Brain microvascular endothelial cell (primary cell): ENCODE data around the gene PRKCQ.

Source experiments
- DNase-seq: peaks from one replicate; pipeline ENCODE4 v3.0.0-alpha.2; 2020
- H3K27ac ChIP-seq: fragments of 250-450 bp; sonication (Bioruptor Pico); 2 replicates; pipeline ENCODE4 v1.5.1; 2020; ENCODE audit warnings: mild to moderate bottlenecking, moderate library complexity
- H3K27me3 ChIP-seq: fragments of 250-450 bp; sonication (Bioruptor Pico); replicated peaks from 2 replicates; pipeline ENCODE4 v1.5.1; 2020; ENCODE audit warnings: mild to moderate bottlenecking
- H3K36me3 ChIP-seq: fragments of 250-450 bp; sonication (Bioruptor Pico); replicated peaks from 2 replicates; pipeline ENCODE4 v1.5.1; 2020; ENCODE audit warnings: mild to moderate bottlenecking
- H3K4me3 ChIP-seq: 2 replicates; pipeline ENCODE4 v1.5.1; 2011; ENCODE audit warnings: low read depth, mild to moderate bottlenecking, control low read depth, low read length, moderate library complexity
- CTCF ChIP-seq: IDR thresholded peaks from 2 replicates; pipeline ENCODE4 v1.5.1; 2011; ENCODE audit warnings: low read depth, mild to moderate bottlenecking, moderate library complexity, low read length, control low read depth, inconsistent platforms; ENCODE audit errors: missing control alignments
- in situ Hi-C: cut with HindIII; loops from 2 replicates; pipeline ENCODE4 v1.10.0; 2017; ENCODE audit warnings: low sequenced_read_pairs, low pct_ligation_motif_present

The PRKCQ gene

GRCh38 chr10:6395606-6396005 is 184.5 kb downstream of the PRKCQ start:
- TF ChIP-seq CTCF, result no peak
- Histone ChIP-seq H3K36me3 (no peaks in the 10 kb centered on the region), H3K4me3 (no peak overlapping the region), H3K27me3 (no peaks in the 10 kb centered on the region), H3K27ac (no peak overlapping the region)
- no peak for DNase-seq
- in situ Hi-C loops, result no loop called here

- DNase-seq, result no peak
- Histone ChIP-seq H3K27ac (no peak overlapping the region), H3K36me3 (no peaks in the 10 kb centered on the region), H3K4me3 (no peak overlapping the region), H3K27me3 (no peaks in the 10 kb centered on the region)
- in situ Hi-C loops, result no loop called here
- no peak for TF ChIP-seq CTCF
Measured at GRCh38 chr10:6394084-6394483, 186.0 kb downstream of the PRKCQ start.

- no peak for TF ChIP-seq CTCF
- Histone ChIP-seq H3K36me3 (no peaks in the 10 kb centered on the region), H3K27ac (no peak overlapping the region), H3K27me3 (no peaks in the 10 kb centered on the region), H3K4me3 (no peak overlapping the region)
- in situ Hi-C loops, result no loop called here
- DNase-seq, result no peak
Measured at GRCh38 chr10:6393168-6393567, 186.9 kb downstream of the PRKCQ start.

GRCh38 chr10:6390213-6390845 is 189.7 kb downstream of the PRKCQ start:
- DNase-seq, result no peak
- in situ Hi-C loops, result no loop called here
- no peaks in the 10 kb centered on the region for H3K27me3 ChIP-seq
- no peak overlapping the region for H3K27ac ChIP-seq
- TF ChIP-seq CTCF, result no peak
- H3K4me3 ChIP-seq, result no peak overlapping the region
- no peaks in the 10 kb centered on the region for H3K36me3 ChIP-seq

GRCh38 chr10:6388261-6388893 is 191.7 kb downstream of the PRKCQ start:
- Histone ChIP-seq H3K36me3 (no peaks in the 10 kb centered on the region), H3K4me3 (no peak overlapping the region), H3K27ac (no peak overlapping the region), H3K27me3 (no peaks in the 10 kb centered on the region)
- in situ Hi-C loops, result no loop called here
- no peak for TF ChIP-seq CTCF
- DNase-seq, result no peak

GRCh38 chr10:6386960-6387359 is 193.1 kb downstream of the PRKCQ start:
- no peak for DNase-seq
- H3K27ac ChIP-seq, result no peak overlapping the region
- in situ Hi-C loops, result no loop called here
- TF ChIP-seq CTCF, result no peak
- no peaks in the 10 kb centered on the region for H3K27me3 ChIP-seq
- no peak overlapping the region for H3K4me3 ChIP-seq
- no peaks in the 10 kb centered on the region for H3K36me3 ChIP-seq
